Colonic mucosa (tissue), 4 donors: ENCODE measurements around the gene FOXL1. TPM values are rescaled to one million over a fixed set of nuclear protein-coding genes. Genes with fewer than 3 reads are reported as not detected.

Experiments used
- DNase-seq: peaks from one replicate; pipeline ENCODE4 v3.0.0-alpha.2; 2020
- H3K27ac ChIP-seq: fragments of 200-600 bp; one replicate; pipeline ENCODE4 v1.8.0; 2021
- H3K27me3 ChIP-seq: fragments of 200-600 bp; one replicate; pipeline ENCODE4 v1.8.0; 2021
- H3K36me3 ChIP-seq: fragments of 200-600 bp; one replicate; pipeline ENCODE4 v1.8.0; 2021
- H3K4me1 ChIP-seq: fragments of 200-600 bp; one replicate; pipeline ENCODE4 v1.8.0; 2021; ENCODE audit warnings: mild to moderate bottlenecking
- H3K4me3 ChIP-seq: fragments of 200-600 bp; one replicate; pipeline ENCODE4 v1.8.0; 2021
- H3K9ac ChIP-seq, 2 donors: one replicate each; pipeline ENCODE4 v1.7.0; 2013; ENCODE audit warnings: control low read depth in 2 of 2, low read depth in 2 of 2, low read length in 2 of 2
- H3K9me3 ChIP-seq: fragments of 200-600 bp; one replicate; pipeline ENCODE4 v1.8.0; 2021
- intact Hi-C: fragments of 100-400 bp; cut with DNase I; formaldehyde crosslinking; loops from one replicate; pipeline ENCODE4 v1.14.1; 2022
- total RNA-seq, 2 donors: library from RNA; stranded (reverse); fragmentation: NEBNext Ultra II Directional in 1 of 2; extraction: Animal tissue kit (Norgen Biotek cat#: 25700) in 1 of 2; gene quantifications; one replicate each; pipeline ENCODE4 v1.2.1, GENCODE V29; 2021
- TF ChIP-seq, protein P1 (sequence below): fragments of 200-600 bp; IDR thresholded peaks from one replicate; pipeline ENCODE4 v1.8.0; 2022; ENCODE audit warnings: antibody characterized with exemption, mild to moderate bottlenecking
- donor health status: healthy.
- donor health status: DM: no; HTN: no; CAD: no.
- donor health status: DM: no; HTN: no; CAD: no.

Gene FOXL1
- total RNA-seq, 2 donors from 2014 or later = 2.5 to 3.2 TPM

DNA sequence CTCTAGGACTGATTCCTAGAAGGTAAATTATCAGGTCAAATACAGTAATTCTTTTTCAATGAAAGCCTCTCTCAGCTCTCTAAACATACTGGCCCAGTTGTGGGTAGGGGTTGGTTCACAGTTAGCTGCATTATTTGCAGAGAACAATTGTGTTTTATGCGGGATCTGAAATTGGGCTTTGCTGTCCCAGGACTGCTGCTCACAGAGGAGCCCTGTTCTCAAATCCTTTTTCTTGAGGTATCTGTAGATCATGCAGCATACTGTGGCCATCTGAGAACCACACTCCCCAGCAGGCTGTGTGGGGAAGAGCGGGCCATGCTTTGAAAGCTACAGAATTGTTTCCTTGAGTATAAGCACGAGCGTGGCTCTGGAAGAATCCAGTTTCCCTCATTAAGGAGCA lies 40.9 kb upstream of the FOXL1 start:
- H3K9me3 ChIP-seq = no peaks in the 10 kb centered on the region
- TF ChIP-seq, protein P1, sequence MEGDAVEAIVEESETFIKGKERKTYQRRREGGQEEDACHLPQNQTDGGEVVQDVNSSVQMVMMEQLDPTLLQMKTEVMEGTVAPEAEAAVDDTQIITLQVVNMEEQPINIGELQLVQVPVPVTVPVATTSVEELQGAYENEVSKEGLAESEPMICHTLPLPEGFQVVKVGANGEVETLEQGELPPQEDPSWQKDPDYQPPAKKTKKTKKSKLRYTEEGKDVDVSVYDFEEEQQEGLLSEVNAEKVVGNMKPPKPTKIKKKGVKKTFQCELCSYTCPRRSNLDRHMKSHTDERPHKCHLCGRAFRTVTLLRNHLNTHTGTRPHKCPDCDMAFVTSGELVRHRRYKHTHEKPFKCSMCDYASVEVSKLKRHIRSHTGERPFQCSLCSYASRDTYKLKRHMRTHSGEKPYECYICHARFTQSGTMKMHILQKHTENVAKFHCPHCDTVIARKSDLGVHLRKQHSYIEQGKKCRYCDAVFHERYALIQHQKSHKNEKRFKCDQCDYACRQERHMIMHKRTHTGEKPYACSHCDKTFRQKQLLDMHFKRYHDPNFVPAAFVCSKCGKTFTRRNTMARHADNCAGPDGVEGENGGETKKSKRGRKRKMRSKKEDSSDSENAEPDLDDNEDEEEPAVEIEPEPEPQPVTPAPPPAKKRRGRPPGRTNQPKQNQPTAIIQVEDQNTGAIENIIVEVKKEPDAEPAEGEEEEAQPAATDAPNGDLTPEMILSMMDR = no peak
- H3K9ac ChIP-seq = no peak overlapping the region
- H3K27ac ChIP-seq = no peak overlapping the region
- intact Hi-C loops = no loop called here
- DNase-seq = no peak
- no peak overlapping the region for H3K4me3 ChIP-seq
- H3K27me3 ChIP-seq = no peaks in the 10 kb centered on the region
- no peaks in the 10 kb centered on the region for H3K36me3 ChIP-seq
- no peaks in the 10 kb centered on the region for H3K4me1 ChIP-seq

DNA sequence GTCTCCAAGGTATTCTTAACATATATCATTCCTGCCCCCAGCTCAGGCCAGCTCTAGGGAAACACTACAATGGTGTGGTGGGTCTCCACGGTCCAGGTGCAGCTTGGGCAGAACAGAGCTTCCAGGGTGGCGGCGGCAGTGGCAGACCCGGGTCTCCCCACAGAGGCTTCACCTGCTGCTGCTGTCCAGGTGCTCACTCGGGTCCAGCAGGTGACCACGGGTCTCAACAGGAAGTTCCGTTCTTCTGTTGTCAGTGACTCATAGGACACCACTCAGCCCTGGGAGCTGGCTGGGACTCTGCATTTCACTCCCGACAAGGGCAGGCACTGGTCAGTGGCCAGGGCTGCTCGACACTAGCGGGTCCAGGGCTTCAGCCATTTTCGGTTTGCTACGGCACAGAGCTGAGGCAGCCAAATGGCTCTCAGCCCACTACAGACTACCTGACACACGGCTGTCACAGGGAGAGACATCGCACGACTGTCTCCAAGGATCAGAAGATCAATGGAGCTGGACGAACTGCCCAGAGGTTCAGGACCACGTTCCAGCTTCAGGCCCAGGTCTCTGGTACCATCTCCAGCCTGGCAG lies 40.1 kb upstream of the FOXL1 start:
- Histone ChIP-seq H3K4me3 (no peak overlapping the region), H3K36me3 (no peaks in the 10 kb centered on the region), H3K9ac (no peak overlapping the region), H3K27ac (no peak overlapping the region), H3K4me1 (no peaks in the 10 kb centered on the region), H3K27me3 (no peaks in the 10 kb centered on the region), H3K9me3 (no peaks in the 10 kb centered on the region)
- no peak for DNase-seq
- TF ChIP-seq, protein P1 = no peak
- intact Hi-C loops = no loop called here

DNA sequence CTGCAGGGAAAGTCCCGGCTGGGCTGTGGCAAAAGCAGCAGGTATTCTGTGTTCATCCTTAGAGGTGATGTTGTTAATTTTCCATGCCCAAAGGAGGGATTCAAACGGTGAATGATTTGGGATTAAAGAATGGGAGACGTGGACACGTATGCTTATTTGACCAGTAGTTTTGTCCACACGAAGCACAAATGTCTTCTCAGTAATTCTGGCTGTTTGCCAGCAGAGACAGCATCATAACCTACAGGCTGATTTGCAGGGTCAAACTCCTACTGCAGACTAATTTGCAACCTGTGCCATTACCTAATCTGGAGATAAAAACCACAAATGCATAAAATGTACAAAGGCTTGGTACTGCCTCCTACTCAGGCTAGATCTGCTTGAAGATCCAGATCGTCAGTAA lies 37.5 kb upstream of the FOXL1 start:
- TF ChIP-seq, protein P1 = no peak
- H3K9me3 ChIP-seq = no peaks in the 10 kb centered on the region
- H3K27me3 ChIP-seq = no peaks in the 10 kb centered on the region
- no peaks in the 10 kb centered on the region for H3K4me1 ChIP-seq
- intact Hi-C loops = no loop called here
- no peaks in the 10 kb centered on the region for H3K36me3 ChIP-seq
- DNase-seq = no peak
- no peak overlapping the region for H3K9ac ChIP-seq
- H3K4me3 ChIP-seq = no peak overlapping the region
- H3K27ac ChIP-seq = no peak overlapping the region

DNA sequence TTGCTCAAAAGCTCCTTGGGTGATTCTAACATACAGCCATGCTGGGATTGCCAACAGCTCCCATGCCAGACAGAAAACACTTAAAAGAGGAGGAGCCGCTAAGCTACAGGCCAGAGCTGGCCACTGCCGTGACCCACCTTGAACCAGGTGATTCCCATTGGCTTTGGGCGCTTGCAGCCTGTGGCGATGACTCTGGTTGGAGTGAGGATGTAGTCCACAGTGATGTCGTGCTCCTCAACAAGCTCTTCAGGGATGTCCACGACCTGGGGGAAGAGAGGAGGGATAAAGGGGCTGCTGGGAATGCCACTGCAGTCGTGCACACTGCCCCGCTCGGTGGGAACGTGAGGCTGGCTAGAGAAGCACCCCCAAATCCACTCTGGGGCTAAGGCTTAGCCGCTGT lies 36.8 kb upstream of the FOXL1 start:
- no peaks in the 10 kb centered on the region for H3K27me3 ChIP-seq
- H3K36me3 ChIP-seq = no peaks in the 10 kb centered on the region
- H3K9me3 ChIP-seq = no peaks in the 10 kb centered on the region
- no peak overlapping the region for H3K9ac ChIP-seq
- intact Hi-C loops = no loop called here
- H3K27ac ChIP-seq = no peak overlapping the region
- DNase-seq = no peak
- TF ChIP-seq, protein P1 = no peak
- no peaks in the 10 kb centered on the region for H3K4me1 ChIP-seq
- H3K4me3 ChIP-seq = no peak overlapping the region

DNA sequence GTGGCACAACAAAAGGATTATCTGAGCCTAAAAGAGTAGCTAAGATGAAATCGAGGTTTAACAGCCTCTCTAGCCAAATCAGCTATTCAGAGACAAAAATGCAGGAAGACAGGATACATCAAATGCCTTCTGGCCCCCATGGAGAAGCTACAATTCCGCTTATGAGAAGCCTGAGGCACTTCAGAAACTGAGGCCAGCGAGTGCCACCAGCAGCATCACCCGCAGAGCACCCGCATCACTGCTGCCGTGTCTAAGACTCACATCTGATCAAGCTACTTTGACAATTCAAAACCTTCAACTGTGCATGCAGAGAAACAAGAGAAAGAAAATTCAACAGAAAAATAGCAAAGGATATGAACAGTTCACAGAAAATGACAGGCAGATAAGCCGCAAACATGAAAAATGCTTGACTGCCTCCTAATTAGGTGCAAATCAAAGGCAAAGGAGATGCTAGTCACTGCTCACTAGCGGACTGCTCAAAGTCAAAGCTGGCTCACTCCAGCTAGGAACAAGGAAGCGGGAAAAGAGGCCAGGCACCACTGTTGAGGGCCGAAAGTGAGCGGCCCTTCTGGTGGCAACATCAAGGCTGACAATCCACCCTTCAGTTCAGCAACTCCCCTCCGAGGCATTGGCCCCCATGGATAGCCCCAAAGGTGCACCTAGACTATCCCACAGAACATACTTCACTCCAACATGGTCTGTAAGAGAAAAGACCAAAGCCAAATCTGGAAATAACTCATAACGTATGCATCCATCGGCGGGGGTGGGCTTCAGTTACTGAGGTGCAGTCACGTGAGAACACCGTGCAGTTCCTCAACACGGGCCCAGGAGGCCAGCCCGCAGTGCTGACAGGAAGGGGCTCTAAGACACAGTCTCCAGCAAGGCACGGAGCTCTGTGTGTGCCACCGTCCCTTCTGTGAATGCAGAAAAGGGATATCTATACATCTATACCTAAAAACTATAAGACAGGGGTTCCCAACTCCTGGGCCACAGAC lies 35.3 kb upstream of the FOXL1 start:
- H3K4me1 ChIP-seq = no peaks in the 10 kb centered on the region
- peaks cover 5% of the 10 kb centered on the region for H3K36me3 ChIP-seq
- H3K9me3 ChIP-seq = no peaks in the 10 kb centered on the region
- no peak overlapping the region for H3K27ac ChIP-seq
- H3K27me3 ChIP-seq = no peaks in the 10 kb centered on the region
- TF ChIP-seq, protein P1 = no peak
- intact Hi-C loops = no loop called here
- no peak for DNase-seq
- no peak overlapping the region for H3K4me3 ChIP-seq
- H3K9ac ChIP-seq = no peak overlapping the region
